Astrocyte of the hippocampus (primary cell): ENCODE data around the gene SLC35F5.
"Not testable (repeated sequence)": the region's sequence is repeated elsewhere in the genome, so short reads cannot be mapped to it uniquely, and the experiment has no call there.

Experiments
- DNase-seq: peaks from one replicate; pipeline ENCODE4 v3.0.0; 2011; ENCODE audit warnings: low read depth, low spot score

The SLC35F5 gene

DNA sequence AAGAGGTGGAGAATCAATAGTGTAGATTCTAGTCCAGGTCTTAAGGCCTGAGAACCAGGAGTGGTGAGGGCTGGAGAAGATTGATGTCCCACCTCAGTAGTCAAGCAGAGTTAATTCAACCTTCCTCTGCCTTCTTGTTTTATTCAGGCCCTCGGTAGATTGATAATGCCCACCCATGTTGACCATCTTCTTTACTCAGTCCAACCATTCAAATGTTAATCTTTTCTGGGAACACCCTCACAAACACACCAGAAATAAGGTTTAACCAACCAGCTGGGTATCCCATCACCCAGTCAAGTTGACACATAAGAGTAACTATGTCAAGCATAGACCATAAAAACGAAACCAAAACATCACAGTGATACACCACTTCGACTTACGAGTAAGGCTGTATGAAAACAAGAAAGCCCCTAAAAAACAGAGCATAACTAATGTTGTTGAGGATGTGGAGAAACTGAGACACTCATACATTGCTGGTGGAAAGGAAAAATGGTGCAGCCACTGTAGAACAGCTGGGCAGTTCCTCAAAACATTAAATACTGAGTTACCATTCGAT is 57.5 kb downstream of the SLC35F5 start:
- DNase-seq: no peak

DNA sequence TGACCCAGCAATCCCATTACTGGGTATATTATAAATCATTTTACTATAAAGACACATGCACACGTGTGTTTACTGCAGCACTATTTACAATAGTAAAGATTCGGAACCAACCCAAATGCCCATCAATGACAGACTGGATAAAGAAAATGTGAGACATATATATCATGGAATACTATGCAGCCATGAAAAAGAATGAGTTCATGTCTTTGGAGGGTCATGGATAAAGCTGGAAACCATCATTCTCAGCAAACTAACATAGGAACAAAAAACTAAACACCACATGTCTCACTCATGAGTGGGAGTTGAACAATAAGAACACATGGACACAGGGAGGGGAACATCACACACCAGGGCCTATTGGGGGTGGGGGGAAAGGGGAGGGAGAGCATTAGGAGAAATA is 58.2 kb downstream of the SLC35F5 start:
- not testable (repeated sequence) for DNase-seq

DNA sequence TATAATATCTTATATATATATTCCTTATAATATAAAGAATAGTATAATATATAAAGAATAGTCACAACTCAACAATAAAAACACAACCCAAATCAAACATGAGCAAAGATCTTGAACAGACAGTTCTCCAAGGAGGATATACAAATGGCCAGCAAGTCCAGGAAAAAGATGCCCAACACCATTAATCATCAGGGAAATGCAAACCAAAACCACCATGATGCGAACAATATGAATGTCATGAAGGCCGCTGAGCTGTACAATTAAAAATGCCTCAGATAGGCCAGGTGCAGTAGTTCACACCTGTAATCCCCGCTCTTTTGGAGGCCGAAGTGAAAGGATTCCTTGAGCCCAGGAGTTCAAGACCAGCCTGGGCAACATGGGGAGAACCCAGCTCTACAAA is 58.9 kb downstream of the SLC35F5 start:
- DNase-seq: no peak

DNA sequence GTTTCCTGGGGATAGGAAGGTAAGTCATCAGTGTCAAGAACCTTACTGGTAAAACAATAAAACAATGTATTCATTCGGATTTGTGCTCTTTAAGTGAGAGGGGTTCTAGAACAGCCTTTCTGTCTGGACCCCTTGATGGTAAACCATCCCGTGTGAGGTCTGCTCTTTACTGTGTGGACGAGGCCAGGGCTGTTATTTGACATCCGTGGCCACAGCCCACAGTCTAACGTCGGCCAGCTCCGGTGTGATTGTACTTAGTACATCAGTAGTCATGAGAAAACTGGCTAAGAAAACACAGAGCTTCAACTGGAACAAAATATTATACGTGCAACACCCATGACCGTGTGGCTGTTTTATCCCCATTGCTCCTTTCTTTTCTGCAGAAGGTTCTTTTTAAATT is 62.0 kb downstream of the SLC35F5 start:
- no peak for DNase-seq

DNA sequence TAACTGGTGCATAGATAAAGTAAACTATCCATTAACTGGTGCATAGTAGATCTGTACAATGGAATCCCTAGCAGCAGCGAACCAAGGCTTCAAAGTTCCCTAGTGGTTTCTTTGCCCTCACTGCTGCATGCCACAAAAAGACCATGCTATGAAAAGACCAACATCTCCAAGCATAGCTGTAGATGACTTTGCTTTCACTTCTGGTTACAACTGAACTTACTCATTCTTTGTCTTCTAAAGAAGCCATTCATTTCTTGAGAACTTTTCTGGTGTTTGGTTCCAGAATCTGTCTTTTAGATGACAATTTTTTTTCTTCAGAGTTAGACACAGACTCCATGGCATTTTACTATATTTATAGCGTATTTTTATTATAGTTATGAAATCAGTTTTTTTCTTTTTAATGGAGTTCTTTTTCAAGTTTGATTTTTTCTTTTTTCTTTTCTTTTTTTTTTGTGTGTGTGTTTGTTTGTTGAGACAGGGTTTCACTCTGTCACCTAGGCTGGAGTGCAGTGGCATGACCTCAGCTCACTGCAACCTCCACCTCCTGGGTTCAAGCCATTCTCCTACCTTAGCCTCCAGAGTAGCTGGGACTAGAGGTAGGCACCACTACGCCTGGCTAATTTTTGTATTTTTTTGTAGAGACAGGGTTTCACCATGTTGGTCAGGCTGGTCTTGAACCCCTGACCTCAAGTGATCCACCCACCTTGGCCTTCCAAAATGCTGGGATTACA is 63.6 kb downstream of the SLC35F5 start:
- no peak for DNase-seq

DNA sequence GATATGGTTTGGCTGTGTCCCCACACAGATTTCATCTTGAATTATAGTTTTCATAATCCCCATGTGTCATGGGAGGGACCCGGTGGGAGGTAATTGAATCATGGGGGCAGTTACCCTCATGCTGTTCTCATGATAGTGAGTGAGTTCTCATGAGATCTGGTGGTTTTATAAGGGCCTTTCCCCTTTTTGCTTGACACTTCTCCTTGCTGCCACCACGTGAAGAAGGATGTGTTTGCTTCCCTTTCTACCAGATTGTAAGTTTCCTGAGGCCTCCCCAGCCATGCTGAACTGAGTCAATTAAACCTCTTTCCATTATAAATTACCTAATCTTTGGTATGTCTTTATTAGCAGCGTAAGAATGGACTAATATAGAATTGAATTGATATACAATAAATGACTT is 65.6 kb downstream of the SLC35F5 start:
- DNase-seq: not testable (repeated sequence)

DNA sequence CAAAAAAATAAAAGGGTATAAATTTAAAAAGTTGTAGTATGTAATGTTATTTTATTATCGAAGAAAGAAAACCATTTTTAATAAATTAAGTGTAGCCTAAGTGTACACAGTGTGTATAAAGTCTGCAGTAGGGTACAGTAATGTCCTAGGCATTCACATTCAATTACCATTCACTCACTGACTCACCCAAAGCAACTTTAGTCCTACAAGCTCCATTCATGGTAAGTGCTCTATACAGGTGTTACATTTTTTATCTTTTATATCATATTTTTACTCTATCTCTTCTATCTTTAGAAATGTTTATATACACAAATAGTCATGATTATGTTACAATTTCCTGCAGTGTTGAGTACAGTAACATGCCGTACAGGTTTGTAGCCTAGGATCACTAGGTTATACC is 69.9 kb downstream of the SLC35F5 start:
- no peak for DNase-seq

DNA sequence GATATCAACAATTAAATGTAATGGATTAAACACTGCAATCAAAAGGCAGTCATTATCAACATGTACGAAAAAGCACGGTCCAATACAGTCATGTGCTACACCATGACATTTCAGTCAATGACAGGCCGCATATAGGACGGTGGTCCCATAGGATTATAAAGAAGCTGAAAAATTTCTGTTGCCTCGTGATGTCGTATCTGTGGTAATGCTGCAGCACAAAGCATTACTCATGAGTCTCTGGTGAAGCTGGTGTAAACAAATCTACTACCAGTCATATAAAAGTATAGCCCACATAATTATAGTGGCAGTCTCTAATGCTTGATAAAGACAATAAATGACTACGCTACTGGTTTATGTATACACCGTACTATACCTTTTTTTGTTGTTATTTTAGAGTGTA is 71.0 kb downstream of the SLC35F5 start:
- no peak for DNase-seq

DNA sequence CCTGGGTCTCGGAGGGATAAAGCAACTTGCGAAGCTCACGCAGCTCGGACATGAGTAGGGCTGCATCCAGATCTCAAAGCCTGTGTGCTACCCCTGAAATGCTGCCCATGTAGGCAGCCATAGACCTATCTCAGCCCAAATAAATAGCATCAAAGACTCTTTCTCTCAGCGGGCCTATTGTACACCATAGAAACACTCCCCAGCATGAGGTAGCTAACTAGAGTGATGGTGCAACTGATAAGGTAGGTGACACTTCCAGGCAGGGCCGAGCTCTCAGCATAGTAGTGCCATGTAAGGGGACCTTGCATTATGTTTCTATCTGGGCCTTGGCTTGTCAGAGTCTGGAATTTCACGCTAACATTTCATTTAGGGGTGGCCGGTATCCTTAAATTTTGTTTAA is 77.0 kb downstream of the SLC35F5 start:
- DNase-seq: no peak

DNA sequence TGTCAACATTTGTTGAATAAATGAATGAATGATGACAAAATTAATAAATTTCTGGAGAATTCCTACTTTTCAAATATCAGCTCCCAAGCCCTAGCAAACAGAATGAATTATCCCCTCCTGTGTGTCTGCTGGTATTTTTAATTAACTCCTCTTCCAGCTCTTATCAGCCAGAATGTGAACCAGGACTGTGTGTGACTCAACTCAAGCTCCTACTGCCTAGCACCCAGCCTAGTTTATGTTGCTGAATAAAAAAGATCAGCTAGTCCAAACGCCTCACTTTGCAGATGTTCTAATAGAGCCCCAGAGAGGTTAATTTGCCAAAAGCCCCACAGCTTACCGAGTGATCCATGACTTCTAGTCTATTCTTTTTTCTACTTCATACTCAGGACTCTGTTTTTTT is 79.1 kb downstream of the SLC35F5 start:
- no peak for DNase-seq

DNA sequence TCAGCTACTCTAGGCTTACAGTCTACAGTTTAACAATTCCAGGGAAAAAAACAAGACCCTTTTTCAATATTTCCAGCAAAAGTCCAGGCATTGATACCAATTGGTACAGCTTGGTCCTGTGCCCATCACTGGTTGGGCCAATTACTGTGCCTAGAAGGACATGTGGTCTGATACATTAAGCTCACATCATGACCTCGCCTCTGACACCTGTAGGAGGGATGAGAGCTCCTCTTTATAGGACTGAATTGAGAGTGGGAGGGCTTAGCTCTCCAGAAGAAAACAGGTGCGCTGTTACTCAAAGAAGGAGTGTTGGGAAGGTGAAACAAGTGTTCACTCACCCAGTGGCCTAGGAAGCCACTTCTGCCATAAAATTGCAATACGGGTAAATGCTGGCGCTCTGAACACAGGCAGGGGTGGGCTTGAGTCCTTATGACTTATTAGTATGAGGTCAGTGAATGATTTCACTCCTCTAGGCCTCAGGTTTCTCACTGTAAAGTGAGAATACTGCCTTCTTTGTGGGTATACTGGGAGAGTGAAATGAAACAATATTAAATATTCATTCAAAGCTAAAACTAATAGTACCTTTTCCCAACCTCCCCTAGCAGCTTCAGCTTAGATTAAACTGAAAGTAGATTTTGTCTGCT is 79.7 kb downstream of the SLC35F5 start:
- no peak for DNase-seq

DNA sequence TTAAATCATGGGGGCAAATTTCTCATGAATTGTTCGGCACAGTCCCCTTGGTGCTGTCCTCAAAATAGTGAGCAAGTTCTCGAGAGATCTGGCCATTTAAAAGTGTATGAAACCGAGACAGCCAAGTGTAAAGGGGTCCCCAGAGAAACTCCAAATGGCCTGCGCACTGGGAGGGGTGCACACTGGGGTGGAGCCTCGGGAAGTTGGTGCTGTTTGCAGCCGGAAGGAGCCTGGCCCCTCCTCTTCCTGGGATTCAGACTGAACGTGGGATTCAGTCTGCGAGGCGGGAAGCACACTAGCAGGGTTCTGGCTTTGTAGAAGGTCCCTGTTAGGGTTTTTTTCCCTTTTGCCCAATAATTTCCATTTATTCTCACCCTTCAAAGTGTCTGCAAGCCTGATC is 80.6 kb downstream of the SLC35F5 start:
- no peak for DNase-seq

DNA sequence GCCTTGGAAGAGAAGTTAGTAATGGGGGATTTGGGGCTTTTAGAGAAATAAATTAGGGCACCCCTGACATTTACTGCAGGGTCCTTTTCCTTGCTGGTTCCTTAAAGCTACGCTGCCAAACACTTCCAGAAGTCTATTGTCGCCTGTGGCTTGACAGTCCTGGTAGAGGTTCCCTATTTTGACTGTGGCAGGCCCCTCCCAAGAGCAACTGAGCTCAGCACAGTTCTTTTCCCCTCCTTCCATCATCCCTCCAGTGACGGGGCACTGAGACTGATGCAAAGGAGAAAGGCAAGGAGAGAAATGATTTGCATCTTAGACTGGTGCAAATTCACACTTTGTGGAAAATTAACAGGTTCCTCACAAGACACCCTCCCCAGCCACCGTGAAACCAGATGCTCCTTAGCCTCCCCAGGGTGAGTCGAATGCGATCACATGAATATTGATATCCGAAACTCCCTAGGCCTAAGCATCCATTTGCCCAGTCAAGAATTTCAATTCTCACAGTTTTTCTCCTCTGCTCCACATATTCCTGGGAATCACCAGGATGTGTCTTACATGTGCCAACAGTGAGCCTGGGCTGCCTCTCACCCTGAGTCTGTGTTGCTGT is 84.0 kb downstream of the SLC35F5 start:
- no peak for DNase-seq

DNA sequence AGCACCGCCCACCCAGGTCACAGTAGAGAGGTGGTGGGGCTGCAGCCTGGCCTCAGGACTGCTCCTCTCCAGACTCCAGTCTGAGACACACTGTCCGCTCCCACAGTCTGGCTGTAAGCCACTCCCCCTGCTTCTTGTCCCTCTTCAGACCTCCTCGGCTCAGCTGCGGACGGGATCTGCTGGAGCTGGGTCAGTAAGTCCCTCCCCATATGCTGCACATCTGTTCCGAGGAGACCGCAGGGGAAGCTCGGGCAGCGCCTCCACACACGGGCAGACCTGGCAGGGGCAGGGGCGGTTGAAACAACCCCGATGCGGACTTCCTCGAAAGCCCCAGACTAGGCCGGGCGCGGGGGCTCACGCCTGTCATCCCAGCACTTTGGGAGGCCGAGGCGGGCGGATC is 87.4 kb downstream of the SLC35F5 start:
- not testable (repeated sequence) for DNase-seq

DNA sequence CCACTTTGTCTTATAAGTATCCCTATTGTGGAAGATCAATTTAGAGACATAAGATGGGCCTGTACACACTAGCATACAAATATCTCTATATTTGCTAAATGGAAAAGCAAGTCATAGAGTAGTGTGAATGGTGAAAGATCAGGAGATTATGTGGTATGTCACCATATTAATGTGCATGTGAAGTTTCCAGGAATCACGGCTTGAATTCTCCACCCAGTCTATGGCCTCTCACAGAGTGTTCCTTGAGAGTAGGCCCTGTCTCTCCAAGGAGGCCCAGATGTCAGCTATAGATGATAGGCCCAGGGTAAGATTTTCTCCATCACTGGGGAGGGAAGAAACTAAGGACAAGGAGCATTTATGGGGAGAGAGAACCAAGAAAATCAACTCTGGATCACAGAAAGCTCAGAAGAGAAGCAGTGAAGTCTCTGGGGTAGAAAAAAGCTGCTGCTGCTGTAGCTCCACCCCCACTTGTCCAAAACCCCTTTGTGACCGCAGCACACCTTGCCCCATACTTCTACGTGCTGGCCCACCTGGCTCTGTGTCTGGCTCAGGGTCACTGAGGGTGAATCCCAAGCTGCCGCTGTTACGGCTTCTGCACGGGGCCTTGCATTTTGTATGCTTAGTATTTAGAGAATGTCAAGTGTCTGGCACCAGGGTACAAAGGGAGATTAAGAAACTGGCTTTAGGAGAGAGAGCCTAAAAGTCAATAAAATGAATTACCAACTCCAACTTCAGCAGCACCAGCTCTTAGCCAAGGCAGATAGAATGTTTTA is 91.5 kb downstream of the SLC35F5 start:
- DNase-seq: not testable (repeated sequence)

DNA sequence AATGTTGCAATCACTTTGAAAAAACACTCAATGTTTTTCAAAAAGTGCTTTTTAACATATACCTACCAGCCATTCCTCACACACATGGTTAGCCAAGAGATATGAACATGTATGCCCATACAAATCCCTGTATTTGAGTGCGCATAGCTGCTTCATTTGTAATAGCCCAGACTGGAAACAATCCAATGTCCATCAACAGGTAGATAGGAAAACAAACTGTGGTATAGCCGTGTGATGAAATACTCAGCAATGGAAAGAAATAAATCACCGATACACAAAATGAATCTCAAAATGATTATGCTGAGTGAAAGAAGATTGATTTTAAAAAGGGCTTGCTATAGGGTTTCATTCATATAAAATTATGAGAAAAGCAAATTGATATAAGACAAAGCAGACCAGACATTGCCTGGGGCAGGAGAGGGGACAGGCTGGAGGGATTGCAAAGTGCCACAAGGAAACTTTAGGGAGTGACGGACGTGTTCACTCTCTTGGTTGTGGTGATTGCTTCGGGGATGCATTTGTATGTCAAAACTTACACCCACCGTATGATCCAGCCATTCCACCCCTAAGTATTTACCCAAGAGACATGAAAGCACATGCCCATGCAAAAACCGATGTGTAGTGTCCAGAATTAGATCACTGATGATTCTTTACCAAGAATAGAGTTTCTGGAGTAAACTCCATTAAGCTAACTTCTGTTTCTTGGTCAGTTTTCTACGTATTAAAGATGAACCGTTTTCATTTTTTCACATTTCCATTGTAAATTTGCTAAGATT is 93.0 kb downstream of the SLC35F5 start:
- DNase-seq: not testable (repeated sequence)
